ENCODE measurements around the gene BIK. TPM values are rescaled to one million over a fixed set of nuclear protein-coding genes. Genes with fewer than 3 reads are reported as not detected.

Gene BIK
- polyA plus RNA-seq, 1 of the 3 experiments (the other 2 are of a cell fraction), result 0.66 TPM

DNA sequence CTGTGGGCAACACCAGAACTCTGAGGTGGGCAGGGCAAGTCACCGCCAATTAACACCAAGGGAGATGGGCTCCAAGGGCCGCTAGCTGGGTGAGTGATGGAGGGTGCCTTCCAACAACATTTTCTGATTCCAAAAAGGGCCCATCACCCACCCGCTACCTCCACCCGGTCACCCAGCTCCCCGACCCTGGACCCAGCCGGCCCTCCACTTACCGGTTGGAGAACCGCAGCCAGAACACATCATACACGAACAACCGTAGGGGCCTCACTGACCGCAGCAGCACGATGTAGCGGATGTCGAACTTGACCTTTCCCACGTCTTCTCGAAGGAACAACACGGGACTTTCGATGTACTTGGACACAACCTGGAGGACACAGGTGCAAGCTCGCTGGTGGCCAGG is 61.6 kb downstream of the BIK start:
- CTCF ChIA-PET, result no interaction called here
- Histone ChIP-seq H3K9ac (no peak overlapping the region), H3K4me3 (ENCODE audit: low read depth in 2 of 2, low read length in 1 of 2) (no peak overlapping the region), H3K4me1 (ENCODE audit: control insufficient read depth in 1 of 2, insufficient read depth in 2 of 2, low read depth in 1 of 2, low read length in 1 of 2) (no peaks in the 10 kb centered on the region; a peak in 1 of 4 replicates), H3K9me3 (no peaks in the 10 kb centered on the region), H3K27ac (ENCODE audit: low read depth in 2 of 2, low read length in 1 of 2) (no peak overlapping the region), H3K4me2 (no peak overlapping the region), H3K27me3 (ENCODE audit: insufficient read depth) (no peaks in the 10 kb centered on the region), H2AFZ (ENCODE audit: low read depth) (no peak overlapping the region), H3F3A (replicated peaks; ENCODE audit: insufficient read depth) (no peaks in the 10 kb centered on the region), H4K20me1 (ENCODE audit: insufficient read depth) (no peaks in the 10 kb centered on the region), H3K36me3 (replicated peaks in 1 of 2; ENCODE audit: control insufficient read depth in 1 of 2, insufficient read depth in 2 of 2, low read length in 1 of 2) (peaks cover 0 to 3% of the 10 kb centered on the region in 2 experiments), H3K79me2 (ENCODE audit: insufficient read depth) (no peaks in the 10 kb centered on the region), H3K9me2 (no peaks in the 10 kb centered on the region)
- 98% methylated on average over 8 of the region's 19 CpGs for WGBS (ENCODE audit: low lambda C conversion rate)
- DNase-seq, result no peak
- no peak for TF ChIP-seq YY1 (IDR thresholded peaks at IDR 0.05; ENCODE audit: low read depth)
- no peak for TF ChIP-seq USF2 (IDR thresholded peaks at IDR 0.05; ENCODE audit: borderline replicate concordance, low read depth, low read length)
- no peak for TF ChIP-seq FOSL2 (IDR thresholded peaks at IDR 0.05; ENCODE audit: borderline replicate concordance, low read depth)
- TF ChIP-seq GATA2 (CRISPR knock-in tag; IDR thresholded peaks at IDR 0.05), result no peak
- TF ChIP-seq EP300 (IDR thresholded peaks at IDR 0.05; ENCODE audit: borderline replicate concordance in 1 of 2, low read depth in 1 of 2, low read length in 1 of 2), result no peak
- TF ChIP-seq RXRA (IDR thresholded peaks at IDR 0.05; ENCODE audit: borderline replicate concordance, low read depth), result no peak
- TF ChIP-seq GABPA (IDR thresholded peaks at IDR 0.05; ENCODE audit: low read depth), result no peak
- no peak for TF ChIP-seq POLR2AphosphoS5 (IDR thresholded peaks at IDR 0.05; ENCODE audit: low read depth, low read length)
- TF ChIP-seq SMC3 (IDR thresholded peaks at IDR 0.05; ENCODE audit: low read depth, low read length), result no peak
- TF ChIP-seq TAF1 (IDR thresholded peaks at IDR 0.05; ENCODE audit: borderline replicate concordance, low read depth, low read length), result no peak
- TF ChIP-seq, protein P1, sequence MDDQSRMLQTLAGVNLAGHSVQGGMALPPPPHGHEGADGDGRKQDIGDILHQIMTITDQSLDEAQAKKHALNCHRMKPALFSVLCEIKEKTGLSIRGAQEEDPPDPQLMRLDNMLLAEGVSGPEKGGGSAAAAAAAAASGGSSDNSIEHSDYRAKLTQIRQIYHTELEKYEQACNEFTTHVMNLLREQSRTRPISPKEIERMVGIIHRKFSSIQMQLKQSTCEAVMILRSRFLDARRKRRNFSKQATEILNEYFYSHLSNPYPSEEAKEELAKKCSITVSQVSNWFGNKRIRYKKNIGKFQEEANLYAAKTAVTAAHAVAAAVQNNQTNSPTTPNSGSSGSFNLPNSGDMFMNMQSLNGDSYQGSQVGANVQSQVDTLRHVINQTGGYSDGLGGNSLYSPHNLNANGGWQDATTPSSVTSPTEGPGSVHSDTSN (IDR thresholded peaks at IDR 0.05), result no peak
- no peak for TF ChIP-seq FOXM1 (IDR thresholded peaks at IDR 0.05; ENCODE audit: low read depth)
- POLR2A ChIA-PET, result no interaction called here

DNA sequence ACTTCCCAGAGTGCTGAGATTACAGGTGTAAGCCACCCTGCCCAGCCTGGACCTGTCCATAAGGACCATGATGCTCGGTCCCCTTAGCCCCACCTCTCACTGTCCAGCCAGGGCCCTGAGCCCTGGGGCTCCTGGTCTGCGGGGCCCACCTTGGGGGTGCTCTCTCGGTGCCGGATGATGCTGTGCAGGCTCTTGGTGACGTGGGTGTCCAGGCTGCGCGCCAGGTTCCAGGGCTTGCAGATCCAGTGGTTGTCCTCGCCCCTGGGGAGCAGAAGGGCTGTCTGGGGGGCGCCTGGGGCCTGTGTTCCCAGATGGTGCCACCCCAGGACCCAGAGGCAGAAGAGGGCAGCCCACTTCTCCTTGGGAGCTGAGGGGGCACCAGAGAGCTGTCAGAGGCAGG is 63.0 kb downstream of the BIK start:
- H3K79me2 ChIP-seq (ENCODE audit: insufficient read depth), result no peaks in the 10 kb centered on the region
- H3K4me1 ChIP-seq (ENCODE audit: control insufficient read depth in 1 of 2, insufficient read depth in 2 of 2, low read depth in 1 of 2, low read length in 1 of 2), result no peaks in the 10 kb centered on the region; a peak in 1 of 4 replicates
- H3K27ac ChIP-seq (ENCODE audit: low read depth in 2 of 2, low read length in 1 of 2), result no peak overlapping the region
- H3K4me3 ChIP-seq (ENCODE audit: low read depth in 2 of 2, low read length in 1 of 2), result no peak overlapping the region
- WGBS (ENCODE audit: low lambda C conversion rate), result no CpG with 5 or more reads among the region's 9 CpGs
- no peaks in the 10 kb centered on the region for H4K20me1 ChIP-seq (ENCODE audit: insufficient read depth)
- no peaks in the 10 kb centered on the region for H3F3A ChIP-seq (replicated peaks; ENCODE audit: insufficient read depth)
- POLR2A ChIA-PET, result no interaction called here
- H3K9me2 ChIP-seq, result no peaks in the 10 kb centered on the region
- H2AFZ ChIP-seq (ENCODE audit: low read depth), result no peak overlapping the region
- DNase-seq, result no peak
- CTCF ChIA-PET, result no interaction called here
- H3K9ac ChIP-seq, result no peak overlapping the region
- peaks cover 0 to 3% of the 10 kb centered on the region in 2 experiments for H3K36me3 ChIP-seq (replicated peaks in 1 of 2; ENCODE audit: control insufficient read depth in 1 of 2, insufficient read depth in 2 of 2, low read length in 1 of 2)
- no peak overlapping the region for H3K4me2 ChIP-seq
- H3K9me3 ChIP-seq, result no peaks in the 10 kb centered on the region
- H3K27me3 ChIP-seq (ENCODE audit: insufficient read depth), result no peaks in the 10 kb centered on the region
- no peak for TF ChIP-seq SIN3A (IDR thresholded peaks at IDR 0.05; ENCODE audit: borderline replicate concordance, low read depth, low read length)
- no peak for TF ChIP-seq RCOR1 (IDR thresholded peaks at IDR 0.05; ENCODE audit: low read length)
- TF ChIP-seq FOXJ3 (CRISPR knock-in tag; IDR thresholded peaks at IDR 0.05), result no peak
- no peak for TF ChIP-seq EZH2phosphoT487 (IDR thresholded peaks at IDR 0.05; ENCODE audit: borderline replicate concordance, low read depth)
- TF ChIP-seq POLR2AphosphoS5 (IDR thresholded peaks at IDR 0.05; ENCODE audit: low read depth, low read length), result no peak
- no peak for TF ChIP-seq RXRA (IDR thresholded peaks at IDR 0.05; ENCODE audit: borderline replicate concordance, low read depth)
- TF ChIP-seq, protein P2, sequence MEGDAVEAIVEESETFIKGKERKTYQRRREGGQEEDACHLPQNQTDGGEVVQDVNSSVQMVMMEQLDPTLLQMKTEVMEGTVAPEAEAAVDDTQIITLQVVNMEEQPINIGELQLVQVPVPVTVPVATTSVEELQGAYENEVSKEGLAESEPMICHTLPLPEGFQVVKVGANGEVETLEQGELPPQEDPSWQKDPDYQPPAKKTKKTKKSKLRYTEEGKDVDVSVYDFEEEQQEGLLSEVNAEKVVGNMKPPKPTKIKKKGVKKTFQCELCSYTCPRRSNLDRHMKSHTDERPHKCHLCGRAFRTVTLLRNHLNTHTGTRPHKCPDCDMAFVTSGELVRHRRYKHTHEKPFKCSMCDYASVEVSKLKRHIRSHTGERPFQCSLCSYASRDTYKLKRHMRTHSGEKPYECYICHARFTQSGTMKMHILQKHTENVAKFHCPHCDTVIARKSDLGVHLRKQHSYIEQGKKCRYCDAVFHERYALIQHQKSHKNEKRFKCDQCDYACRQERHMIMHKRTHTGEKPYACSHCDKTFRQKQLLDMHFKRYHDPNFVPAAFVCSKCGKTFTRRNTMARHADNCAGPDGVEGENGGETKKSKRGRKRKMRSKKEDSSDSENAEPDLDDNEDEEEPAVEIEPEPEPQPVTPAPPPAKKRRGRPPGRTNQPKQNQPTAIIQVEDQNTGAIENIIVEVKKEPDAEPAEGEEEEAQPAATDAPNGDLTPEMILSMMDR (IDR thresholded peaks at IDR 0.05), result no peak
- no peak for TF ChIP-seq MEF2A (IDR thresholded peaks at IDR 0.05; ENCODE audit: borderline replicate concordance, low read depth)
- no peak for TF ChIP-seq GATA2 (CRISPR knock-in tag; IDR thresholded peaks at IDR 0.05)
- no peak for TF ChIP-seq SMC3 (IDR thresholded peaks at IDR 0.05; ENCODE audit: low read depth, low read length)
- TF ChIP-seq USF1 (IDR thresholded peaks at IDR 0.05; ENCODE audit: borderline replicate concordance, low read depth), result no peak
- no peak for TF ChIP-seq ZBTB33 (IDR thresholded peaks at IDR 0.05; ENCODE audit: borderline replicate concordance, low read depth)
- TF ChIP-seq CHD2 (IDR thresholded peaks at IDR 0.05; ENCODE audit: low read length, partially characterized antibody), result no peak
- TF ChIP-seq GABPA (IDR thresholded peaks at IDR 0.05; ENCODE audit: low read depth), result no peak
- TF ChIP-seq RAD21 (IDR thresholded peaks at IDR 0.05; ENCODE audit: low read length), result no peak
